ENCODE data around the gene ARHGAP23. TPM values are rescaled to one million over a fixed set of nuclear protein-coding genes. Genes with fewer than 3 reads are reported as not detected.

ARHGAP23 gene
- total RNA-seq, 1 experiment from 2014 or later = 97.9 TPM

- H3K18ac ChIP-seq (ENCODE audit: insufficient read length, low read depth, low read length) = no peak overlapping the region
- TF ChIP-seq CTCF (conservative IDR thresholded peaks at IDR 0.05) = peak; percentile 92
- no peak overlapping the region for H2BK5ac ChIP-seq (ENCODE audit: insufficient read length, low read length)
- H3K9me3 Mint-ChIP-seq = no peaks in the 10 kb centered on the region
- H3K4me1 Mint-ChIP-seq = peaks cover 24 to 39% of the 10 kb centered on the region in 2 experiments
- no peak overlapping the region for H3K56ac ChIP-seq (ENCODE audit: insufficient read length, low read depth, low read length)
- H3K27ac Mint-ChIP-seq = no peak overlapping the region
- no peaks in the 10 kb centered on the region for H3K4me1 ChIP-seq (ENCODE audit: insufficient read depth, low read length)
- peaks cover 38% of the 10 kb centered on the region for H3K27me3 ChIP-seq (ENCODE audit: insufficient read depth, low read length)
- H4K20me1 ChIP-seq (ENCODE audit: control insufficient read depth, insufficient read depth, insufficient read length) = peaks cover 2% of the 10 kb centered on the region
- H3K9me3 ChIP-seq (ENCODE audit: control insufficient read depth, low read depth, low read length) = no peaks in the 10 kb centered on the region
- H3K36me3 Mint-ChIP-seq (ENCODE audit: insufficient read depth in 1 of 3, low read depth in 3 of 3) = peaks cover 0 to 3% (median 0%) of the 10 kb centered on the region in 3 experiments; a peak in 1 of 7 replicates
- H3K79me2 ChIP-seq (ENCODE audit: insufficient read depth, low read length) = no peaks in the 10 kb centered on the region
- H3K27ac ChIP-seq (ENCODE audit: insufficient read length, low read depth, low read length) = no peak overlapping the region
- H3K14ac ChIP-seq (ENCODE audit: insufficient read depth, low read length) = no peak overlapping the region
- no CpG with 5 or more reads among the region's 52 CpGs for WGBS (ENCODE audit: extremely low coverage, insufficient read length, low lambda C conversion rate)
- peaks cover 78% of the 10 kb centered on the region for H3K27me3 Mint-ChIP-seq (ENCODE audit: low read depth)
- H2BK12ac ChIP-seq (ENCODE audit: insufficient read length, low read depth, low read length) = no peak overlapping the region
- H3T11ph ChIP-seq (ENCODE audit: low read length) = no peak overlapping the region
- H2BK120ac ChIP-seq (ENCODE audit: low read depth, low read length, poor library complexity, severe bottlenecking) = no peak overlapping the region
- DNase-seq = peak; percentile 99
- no peak overlapping the region for H2AK5ac ChIP-seq (ENCODE audit: insufficient read length, low read length)
- H2BK15ac ChIP-seq (ENCODE audit: low read depth, low read length) = no peak overlapping the region
- no peak overlapping the region for H4K5ac ChIP-seq (ENCODE audit: insufficient read length, low read depth, low read length)
- no peaks in the 10 kb centered on the region for H3K79me1 ChIP-seq (ENCODE audit: insufficient read depth, low read depth, low read length, poor library complexity, severe bottlenecking)
- H2BK20ac ChIP-seq (ENCODE audit: low read depth, low read length, poor library complexity, severe bottlenecking) = no peak overlapping the region
- no peak overlapping the region for H3K4ac ChIP-seq (ENCODE audit: low read depth, low read length)
- H2AFZ ChIP-seq (ENCODE audit: low read length) = no peak overlapping the region
- no peak overlapping the region for H3K23ac ChIP-seq (ENCODE audit: insufficient read length, low read depth, low read length)
- peak overlapping the region; percentile 73 for H3K4me2 ChIP-seq (ENCODE audit: insufficient read depth, insufficient read length, low read length)
- H4K91ac ChIP-seq (ENCODE audit: insufficient read length, low read depth, low read length) = no peak overlapping the region
- H3K23me2 ChIP-seq (ENCODE audit: insufficient read length, low read depth, low read length, poor library complexity, severe bottlenecking) = peaks cover 12% of the 10 kb centered on the region
- H3K4me3 Mint-ChIP-seq = peak overlapping the region; percentile 75 to 91
- H4K8ac ChIP-seq (replicated peaks; ENCODE audit: insufficient read length, low read depth, low read length) = no peak overlapping the region
- no peak overlapping the region for H3K9ac ChIP-seq (ENCODE audit: extremely low read depth, insufficient read length, low read length)
Measured at GRCh38 chr17:38557836-38558727, 129.8 kb downstream of the ARHGAP23 start.
